A673 (cell line): Measurements from ENCODE around the gene HVCN1.

ENCODE experiments used
- CTCF ChIP-seq: fragments of 300-800, 200-600 bp; sonication (generic); conservative IDR thresholded peaks from 2 replicates; pipeline ENCODE4 v1.5.1; 2017; ENCODE audit warnings: low read depth, mild to moderate bottlenecking, antibody characterized with exemption, low read length, moderate library complexity, mixed read lengths
- EZH2 ChIP-seq: fragments of 200-600 bp; sonication (generic); IDR thresholded peaks from 2 replicates; pipeline ENCODE4 v1.6.1; 2017; ENCODE audit warnings: borderline replicate concordance, low read depth, mild to moderate bottlenecking, mixed read lengths, antibody characterized with exemption, low read length; ENCODE audit not compliant: poor library complexity, severe bottlenecking

- TF ChIP-seq CTCF (peak; percentile 68), EZH2 (no peak)
Observed at GRCh38 chr12:110698171-110698902, 9.4 kb upstream of the HVCN1 start.
